HG03139 (cell line): Measurements from ENCODE around the gene XXYLT1.
"Not testable (repeated sequence)": the region's sequence is repeated elsewhere in the genome, so short reads cannot be mapped to it uniquely, and the experiment has no call there.

Experiments
- ATAC-seq: cut with Tn5 transposase; IDR thresholded peaks from one replicate; pipeline ENCODE4 v1.9.1; 2021; ENCODE audit not compliant: unreplicated experiment

The XXYLT1 gene

GRCh38 chr3:195116407-195117185 is 154.4 kb downstream of the XXYLT1 start:
- no peak for ATAC-seq

GRCh38 chr3:195115600-195116406 is 155.2 kb downstream of the XXYLT1 start:
- ATAC-seq, result no peak

DNA sequence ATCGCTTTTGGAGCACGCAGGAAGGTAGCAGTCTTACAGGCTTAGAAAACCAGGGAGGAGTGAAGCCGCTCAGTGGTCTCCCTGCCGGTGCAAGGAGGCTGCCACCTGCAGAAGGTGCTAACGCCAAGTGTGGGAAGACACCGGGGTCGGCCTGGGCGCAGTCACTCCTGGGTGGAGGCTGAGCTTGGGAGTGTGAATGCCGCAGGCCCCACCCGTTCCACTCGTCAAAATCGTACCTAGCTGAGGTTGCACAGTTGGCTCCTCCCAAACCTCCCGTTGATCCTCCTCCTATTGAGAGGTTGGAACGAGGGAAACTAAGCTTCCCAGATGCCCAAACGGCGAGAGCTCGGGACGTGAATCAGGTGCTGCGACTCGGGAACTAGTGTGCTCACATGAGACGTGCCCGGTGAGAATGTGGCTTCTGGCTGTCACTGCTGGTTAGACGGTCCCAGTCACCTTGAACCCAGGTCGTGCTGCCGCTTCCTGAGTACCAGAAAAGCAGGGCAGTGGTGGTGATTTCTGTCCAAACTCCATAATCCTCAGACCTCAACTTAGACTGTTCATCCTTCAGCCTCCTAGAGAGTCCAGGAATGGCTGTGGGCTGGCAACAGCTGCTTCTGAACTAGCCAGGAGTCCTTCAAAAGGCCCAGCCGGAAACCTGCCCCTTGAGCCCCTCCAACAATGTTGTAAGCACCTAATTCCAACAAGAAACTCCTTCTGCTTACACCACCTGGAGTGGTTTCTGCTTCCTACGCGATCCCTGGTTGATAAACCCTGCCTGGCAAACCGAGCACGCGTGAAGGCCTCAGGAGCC is 156.0 kb downstream of the XXYLT1 start:
- no peak for ATAC-seq

DNA sequence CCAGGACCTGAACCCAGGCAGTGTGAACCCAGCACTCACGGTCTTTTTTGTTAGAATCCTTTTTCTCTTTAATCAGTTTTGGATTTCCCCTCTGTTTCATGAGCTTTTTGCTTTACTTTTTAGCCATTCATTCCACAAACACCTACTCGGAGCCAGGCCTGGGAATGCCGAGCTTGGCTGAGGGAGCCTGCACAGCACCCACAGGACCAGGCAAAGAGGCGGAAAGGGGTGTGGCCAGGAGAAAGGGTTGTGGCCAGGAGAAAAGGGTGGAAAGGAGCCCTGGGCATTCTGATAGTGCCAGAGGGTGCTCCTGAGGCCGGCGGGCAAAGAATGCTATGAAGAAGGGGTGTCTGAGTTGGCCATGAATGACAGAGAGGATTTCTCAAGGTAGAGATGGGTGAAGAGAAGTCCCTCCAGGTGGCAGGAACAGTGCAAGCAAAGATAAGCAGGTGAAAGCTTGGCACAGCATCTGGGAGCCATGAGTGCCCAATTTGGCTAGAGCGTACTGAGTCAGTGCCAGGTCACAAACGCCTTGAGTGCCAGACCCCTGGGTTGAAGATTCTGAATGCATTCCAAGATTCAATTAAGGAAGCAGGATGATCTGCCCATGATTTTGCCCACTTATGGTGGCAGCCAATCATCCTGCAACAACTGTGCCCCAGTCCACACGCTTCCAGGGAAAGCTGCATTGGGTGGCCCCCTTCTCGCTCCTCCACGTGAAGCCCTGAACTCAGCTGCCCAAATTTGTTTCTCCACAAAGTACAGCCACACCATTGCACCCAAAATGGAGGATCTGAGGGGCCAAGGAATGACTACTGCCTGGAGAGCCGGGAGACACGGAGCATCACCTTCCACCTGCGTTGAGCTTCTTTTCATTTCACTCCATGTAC is 157.2 kb downstream of the XXYLT1 start:
- no peak for ATAC-seq

- no peak for ATAC-seq
Observed at GRCh38 chr3:195113048-195113447, 157.9 kb downstream of the XXYLT1 start.

- no peak for ATAC-seq
Observed at GRCh38 chr3:195112361-195112791, 158.6 kb downstream of the XXYLT1 start.

- ATAC-seq, result no peak
Observed at GRCh38 chr3:195111766-195112165, 159.2 kb downstream of the XXYLT1 start.

DNA sequence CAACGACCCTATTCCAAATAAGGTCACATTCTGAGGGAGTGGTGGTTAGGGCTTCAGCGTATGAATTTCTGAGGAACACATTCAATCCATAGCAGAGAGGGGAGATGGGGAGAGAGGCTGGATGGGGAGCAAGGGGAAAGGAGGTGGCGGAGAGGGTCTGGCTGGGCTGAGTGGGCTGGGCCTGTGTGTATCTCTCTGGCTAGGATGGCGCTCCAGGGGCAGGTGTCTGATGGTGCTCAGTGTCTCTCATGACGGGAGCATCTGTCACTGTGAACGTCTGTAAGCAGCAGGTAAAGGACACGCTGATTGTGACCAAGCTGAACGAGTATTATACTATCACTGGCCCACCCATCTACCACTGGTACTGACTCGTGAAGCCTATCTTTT is 159.6 kb downstream of the XXYLT1 start:
- no peak for ATAC-seq

- no peak for ATAC-seq
Observed at GRCh38 chr3:195110647-195111318, 160.2 kb downstream of the XXYLT1 start.

GRCh38 chr3:195109098-195109657 is 161.8 kb downstream of the XXYLT1 start:
- ATAC-seq, result no peak

- ATAC-seq, result no peak
Observed at GRCh38 chr3:195107593-195107992, 163.4 kb downstream of the XXYLT1 start.

GRCh38 chr3:195107031-195107430 is 163.9 kb downstream of the XXYLT1 start:
- not testable (repeated sequence) for ATAC-seq

GRCh38 chr3:195106418-195106906 is 164.5 kb downstream of the XXYLT1 start:
- ATAC-seq, result peak; percentile 66

- no peak for ATAC-seq
Observed at GRCh38 chr3:195105841-195106417, 165.0 kb downstream of the XXYLT1 start.

GRCh38 chr3:195105389-195105788 is 165.6 kb downstream of the XXYLT1 start:
- no peak for ATAC-seq

DNA sequence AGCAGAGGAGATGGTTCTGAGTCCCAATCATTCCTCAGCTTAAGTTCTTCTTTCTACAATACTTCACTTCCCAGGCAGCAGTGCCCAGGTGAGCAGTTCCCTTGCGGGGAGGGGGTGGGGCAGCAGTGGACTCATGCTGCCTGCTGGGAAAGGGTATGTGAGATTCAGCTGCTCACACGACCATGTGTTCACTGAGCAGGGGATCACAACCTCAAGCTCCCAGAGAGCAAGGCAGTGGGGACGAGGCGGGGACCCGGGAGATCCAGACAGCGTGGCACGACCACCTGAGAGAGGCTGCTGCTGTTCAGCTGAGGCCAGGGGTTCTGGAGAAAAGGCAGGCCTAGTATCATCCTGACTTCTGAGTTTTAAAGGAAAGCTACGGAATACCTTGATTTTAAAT is 166.6 kb downstream of the XXYLT1 start:
- no peak for ATAC-seq

DNA sequence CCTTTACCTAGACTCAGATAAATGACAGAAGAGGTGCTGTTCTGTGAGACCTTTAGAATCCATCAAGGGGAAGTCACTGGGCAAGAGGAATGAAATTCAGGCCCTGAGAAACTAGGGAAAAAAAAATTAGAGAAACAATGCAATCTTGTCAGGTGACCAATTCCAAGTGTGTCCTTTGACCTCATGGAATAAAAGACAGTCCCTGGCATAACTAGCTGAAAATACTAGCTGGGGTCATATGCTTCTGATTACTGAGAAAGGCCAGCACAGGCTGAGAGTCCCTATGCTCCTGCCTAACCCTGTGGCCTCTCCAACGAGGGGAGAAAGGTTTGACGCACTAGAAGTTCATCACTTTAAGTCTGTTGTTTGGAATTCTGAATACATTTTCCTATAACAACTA is 167.3 kb downstream of the XXYLT1 start:
- ATAC-seq, result no peak

DNA sequence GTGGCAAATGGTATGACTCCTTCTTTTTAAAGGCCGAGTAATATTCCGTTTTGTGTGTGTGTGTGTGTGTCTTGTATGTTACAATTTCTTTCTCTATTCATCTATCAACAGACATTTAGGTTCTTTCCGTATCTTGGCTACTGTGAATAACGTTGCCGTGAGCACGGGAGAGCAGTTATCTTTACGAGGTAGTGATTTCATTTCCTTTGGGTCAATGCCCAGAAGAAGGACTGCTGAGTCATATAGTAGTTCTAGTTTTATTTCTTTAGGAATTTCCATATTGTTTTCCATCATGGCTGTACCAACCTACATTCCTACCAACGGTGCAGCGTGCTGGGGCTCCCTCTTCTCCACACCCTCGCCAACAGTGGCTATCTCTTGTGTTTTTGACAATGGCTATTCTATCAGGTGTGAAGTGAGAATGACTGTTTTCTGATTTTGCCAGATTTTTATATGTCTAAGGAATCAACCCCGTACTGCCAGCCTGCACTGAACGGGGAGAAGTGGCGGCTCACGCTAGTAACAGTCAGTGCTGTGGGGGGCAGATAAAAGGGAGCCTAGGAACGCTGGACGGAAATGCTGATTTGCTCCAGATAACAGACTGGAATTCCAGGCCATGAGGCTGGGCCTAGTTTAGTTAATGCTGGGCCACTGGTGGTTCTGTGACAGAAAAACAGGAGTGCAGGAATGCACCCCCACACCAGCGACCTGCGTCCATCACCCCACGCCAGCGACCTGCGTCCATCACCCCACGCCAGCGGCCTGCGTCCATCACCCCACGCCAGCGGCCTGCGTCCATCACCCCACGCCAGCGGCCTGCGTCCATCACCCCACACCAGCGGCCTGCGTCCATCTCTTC is 168.1 kb downstream of the XXYLT1 start:
- no peak for ATAC-seq
